Right lobe of liver (tissue), 6 donors: ENCODE results near the gene CIAO3. TPM values are rescaled to one million over a fixed set of nuclear protein-coding genes. Genes with fewer than 3 reads are reported as not detected.

Source experiments
- ATAC-seq, 4 donors: fragments of 200-7000 bp; cut with Tn5 transposase; one replicate each; pipeline ENCODE4 v1.9.1; 2020; ENCODE audit warnings: mild to moderate bottlenecking in 4 of 4, moderate library complexity in 4 of 4
- DNase-seq, 3 donors: peaks; one replicate each; pipeline ENCODE4 v3.0.0-alpha.2; 2020
- H3K27ac ChIP-seq, 3 donors: fragments of 200-600 bp; one replicate each; pipeline ENCODE4 v1.8.0; 2022
- H3K27me3 ChIP-seq, 2 donors: fragments of 200-600 bp; one replicate each; pipeline ENCODE4 v1.8.0; 2022
- H3K36me3 ChIP-seq, 4 donors: fragments of 200-600 bp; sonication (generic) in 1 of 4; one replicate each; pipeline versions ENCODE4 v1.5.1 to v1.8.0; 2017 to 2022; ENCODE audit warnings: control low read depth in 1 of 4
- H3K4me1 ChIP-seq, 4 donors: fragments of 200-600 bp; sonication (generic) in 1 of 4; one replicate each; pipeline versions ENCODE4 v1.5.1 to v1.8.0; 2017 to 2022; ENCODE audit warnings: control low read depth in 1 of 4
- H3K4me3 ChIP-seq, 3 donors: fragments of 200-600 bp; one replicate each; pipeline ENCODE4 v1.8.0; 2022
- H3K9me3 ChIP-seq, 4 donors: fragments of 200-600 bp; sonication (generic) in 1 of 4; one replicate each; pipeline versions ENCODE4 v1.5.1 to v1.8.0; 2017 to 2022; ENCODE audit warnings: control low read depth in 1 of 4
- POLR2A ChIP-seq: fragments of 450-650 bp; IDR thresholded peaks from one replicate; pipeline ENCODE4 v1.6.1; 2017; ENCODE audit warnings: antibody characterized with exemption, mild to moderate bottlenecking
- WGBS: methylation state at CpG from one replicate; pipeline ENCODE4 v1.1.6; 2018; ENCODE audit warnings: low coverage, low lambda C conversion rate; ENCODE audit not compliant: insufficient coverage; ENCODE audit errors: missing lambda C conversion rate; 5-methylcytosine and 5-hydroxymethylcytosine counted together
- intact Hi-C, 2 donors: fragments of 100-400 bp; cut with DNase I; formaldehyde crosslinking; loops; one replicate each; pipeline versions ENCODE4 v1.11.2 to v1.14.1; 2022
- total RNA-seq, 6 experiments: library from RNA; depleted of rRNA in 2 of 6; stranded (reverse); fragments of >200 nt in 2 of 6; fragmentation: NEBNext Ultra II Directional in 3 of 6; extraction: Animal tissue kit (Norgen Biotek cat#: 25700) in 3 of 6; gene quantifications; one replicate each; pipeline versions ENCODE4 v1.1.0 to v1.2.4, GENCODE V29; 2016 to 2023
- TF ChIP-seq, protein P1 (sequence below), 4 donors: fragments of 200-600 bp in 3 of 4; fragments of 450-650 bp in 1 of 4; IDR thresholded peaks; one replicate each; pipeline versions ENCODE4 v1.5.1 to v1.8.0; 2016 to 2022; ENCODE audit warnings: antibody characterized with exemption in 4 of 4, mild to moderate bottlenecking in 2 of 4
- donor health status: DM: no; HTN: yes; CAD: no.
- donor health status: DM: no; HTN: no; CAD: no.
- donor health status: DM: no; HTN: no; CAD: no.
- donor health status: DM: no; HTN: yes; CAD: no.
- donor health status: DM: no; HTN: yes; CAD: no.

The CIAO3 gene
- total RNA-seq, 6 experiments from 2014 or later, result 11.9 to 26.1 (median 17.3) TPM

DNA sequence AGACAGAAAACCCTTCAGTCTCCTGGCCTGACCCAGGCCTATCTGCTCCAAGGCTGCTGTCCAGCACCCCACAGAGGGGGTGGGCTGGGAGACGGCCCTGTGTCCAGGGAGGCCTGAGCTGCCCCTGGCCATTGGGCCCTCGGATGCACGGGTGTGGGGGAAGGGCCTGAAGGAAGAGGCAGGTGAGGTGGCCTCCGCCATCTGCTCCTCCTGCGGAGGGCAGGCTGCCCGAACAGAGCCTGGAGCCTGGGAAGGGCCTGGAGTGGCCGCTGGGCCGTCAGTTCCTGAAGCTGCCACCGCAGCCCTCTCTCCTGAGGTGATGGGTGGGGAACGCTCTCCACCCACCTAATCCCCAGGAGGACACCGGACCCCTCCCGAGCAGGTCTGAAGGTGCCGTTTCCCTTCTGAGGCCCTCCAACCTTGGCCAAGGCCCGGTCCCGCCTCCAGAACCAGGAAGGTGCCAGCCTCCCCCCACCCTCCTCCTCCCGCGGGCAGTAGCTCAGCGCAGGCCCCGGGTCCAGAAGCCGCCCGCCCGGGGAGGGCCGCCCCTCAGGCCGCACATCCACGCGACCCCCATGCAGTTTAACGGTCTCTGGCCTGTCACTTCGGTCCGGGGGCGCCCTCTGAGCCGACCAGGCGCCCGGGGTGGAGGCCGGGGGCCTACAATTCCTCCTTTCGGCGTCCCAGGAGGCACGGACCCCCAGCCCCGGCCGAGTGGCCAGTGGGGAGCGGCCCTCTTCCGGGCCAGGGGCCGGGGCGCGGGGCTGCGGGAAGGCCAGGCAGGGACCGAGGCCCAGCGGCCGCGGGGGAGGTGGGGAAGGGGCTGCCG lies 36.0 kb downstream of the CIAO3 start:
- H3K4me3 ChIP-seq, result no peak overlapping the region
- DNase-seq (no peak), ATAC-seq (no peak)
- H3K27me3 ChIP-seq, result peaks cover 8 to 13% of the 10 kb centered on the region in 2 donors
- H3K36me3 ChIP-seq, result no peaks in the 10 kb centered on the region
- H3K9me3 ChIP-seq, result no peaks in the 10 kb centered on the region
- H3K4me1 ChIP-seq, result no peaks in the 10 kb centered on the region
- TF ChIP-seq, protein P1, sequence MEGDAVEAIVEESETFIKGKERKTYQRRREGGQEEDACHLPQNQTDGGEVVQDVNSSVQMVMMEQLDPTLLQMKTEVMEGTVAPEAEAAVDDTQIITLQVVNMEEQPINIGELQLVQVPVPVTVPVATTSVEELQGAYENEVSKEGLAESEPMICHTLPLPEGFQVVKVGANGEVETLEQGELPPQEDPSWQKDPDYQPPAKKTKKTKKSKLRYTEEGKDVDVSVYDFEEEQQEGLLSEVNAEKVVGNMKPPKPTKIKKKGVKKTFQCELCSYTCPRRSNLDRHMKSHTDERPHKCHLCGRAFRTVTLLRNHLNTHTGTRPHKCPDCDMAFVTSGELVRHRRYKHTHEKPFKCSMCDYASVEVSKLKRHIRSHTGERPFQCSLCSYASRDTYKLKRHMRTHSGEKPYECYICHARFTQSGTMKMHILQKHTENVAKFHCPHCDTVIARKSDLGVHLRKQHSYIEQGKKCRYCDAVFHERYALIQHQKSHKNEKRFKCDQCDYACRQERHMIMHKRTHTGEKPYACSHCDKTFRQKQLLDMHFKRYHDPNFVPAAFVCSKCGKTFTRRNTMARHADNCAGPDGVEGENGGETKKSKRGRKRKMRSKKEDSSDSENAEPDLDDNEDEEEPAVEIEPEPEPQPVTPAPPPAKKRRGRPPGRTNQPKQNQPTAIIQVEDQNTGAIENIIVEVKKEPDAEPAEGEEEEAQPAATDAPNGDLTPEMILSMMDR (IDR thresholded peaks at IDR 0.05), result no peak
- no peak for TF ChIP-seq POLR2A
- intact Hi-C loops, result loop anchor here in 1 of 2 donors (5.0 kb wide), 1 partner anchor 78 kb away; no protein-coding TSS in a partner anchor
- 18% methylated on average over 10 of the region's 50 CpGs for WGBS
- H3K27ac ChIP-seq, result no peak overlapping the region

DNA sequence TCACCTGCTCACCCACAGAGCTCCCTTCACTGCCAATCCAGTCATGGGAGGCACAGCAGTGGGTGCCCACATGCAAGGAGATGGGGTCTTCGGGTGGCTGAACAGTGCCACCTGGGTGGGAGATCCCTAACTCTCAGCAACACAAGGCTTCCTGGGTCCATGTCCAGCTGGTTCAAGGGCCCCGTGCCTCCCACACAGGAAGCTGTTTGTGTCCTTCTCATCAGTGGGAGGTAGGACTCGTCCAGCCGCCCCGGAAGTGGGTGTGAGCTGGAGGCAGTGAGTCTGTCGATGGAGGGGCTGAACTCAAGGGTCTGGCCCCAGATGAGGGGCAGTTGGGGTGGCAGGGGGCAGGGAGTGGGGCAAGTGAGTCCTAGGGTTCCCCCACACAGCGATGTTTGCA lies 36.8 kb downstream of the CIAO3 start:
- H3K36me3 ChIP-seq, result no peaks in the 10 kb centered on the region
- ATAC-seq (no peak), DNase-seq (no peak)
- H3K9me3 ChIP-seq, result no peaks in the 10 kb centered on the region
- no peak overlapping the region for H3K4me3 ChIP-seq
- WGBS, result 45% methylated on average over 6 of the region's 7 CpGs
- peaks cover 8 to 19% of the 10 kb centered on the region in 2 donors for H3K27me3 ChIP-seq
- H3K27ac ChIP-seq, result no peak overlapping the region
- TF ChIP-seq POLR2A, result no peak
- TF ChIP-seq, protein P1 (IDR thresholded peaks at IDR 0.05), result no peak
- no peaks in the 10 kb centered on the region for H3K4me1 ChIP-seq
- intact Hi-C loops, result no loop called here

DNA sequence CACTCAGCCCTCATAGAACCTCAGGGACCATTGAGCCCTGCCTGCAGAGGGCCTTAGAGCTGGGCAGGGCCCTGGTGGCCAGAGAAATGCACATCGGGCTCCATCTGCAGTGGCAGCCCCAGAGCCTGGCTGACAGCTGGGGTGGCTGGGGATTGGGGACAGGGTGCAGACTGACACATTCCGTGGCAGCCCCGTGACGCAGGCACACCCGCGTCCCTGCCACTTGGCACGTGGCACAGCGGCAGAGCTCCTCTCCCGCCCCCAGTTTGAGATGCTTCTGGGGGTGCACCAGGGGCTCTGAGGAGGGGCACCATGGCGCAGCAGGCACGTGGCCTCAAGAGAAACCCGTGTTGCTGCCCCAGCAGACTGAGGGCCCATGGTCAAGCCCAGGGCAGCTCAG lies 37.4 kb downstream of the CIAO3 start:
- ATAC-seq, result no peak
- 0% methylated on average over 1 of the region's 12 CpGs for WGBS
- Histone ChIP-seq H3K27me3 (peaks cover 8 to 20% of the 10 kb centered on the region in 2 donors), H3K27ac (no peak overlapping the region), H3K4me3 (no peak overlapping the region), H3K36me3 (no peaks in the 10 kb centered on the region), H3K4me1 (no peaks in the 10 kb centered on the region), H3K9me3 (no peaks in the 10 kb centered on the region)
- intact Hi-C loops, result no loop called here
- DNase-seq, result no peak
- TF ChIP-seq, protein P1 (IDR thresholded peaks at IDR 0.05), result no peak
- no peak for TF ChIP-seq POLR2A

DNA sequence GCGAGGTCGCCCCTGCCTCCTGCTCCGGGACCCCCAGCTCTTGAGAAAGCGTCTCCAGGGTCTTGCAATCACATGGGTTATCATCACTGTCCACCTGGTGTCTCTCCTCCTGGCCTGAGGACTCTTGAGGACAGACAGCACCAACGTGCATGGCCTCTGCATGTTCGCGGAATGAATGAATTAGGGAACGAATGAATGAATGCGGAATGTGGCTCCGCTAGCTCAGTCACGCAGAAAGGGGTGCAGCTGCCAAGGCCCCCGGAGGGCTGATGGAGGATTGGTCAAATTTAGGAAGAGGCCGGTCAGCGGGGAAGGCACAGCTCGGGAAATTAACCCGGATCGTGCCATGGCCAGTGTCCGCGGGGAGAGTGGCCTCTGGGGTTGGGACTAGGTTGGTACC lies 38.5 kb downstream of the CIAO3 start:
- intact Hi-C loops, result no loop called here
- WGBS, result 62% methylated on average over 17 of the region's 19 CpGs

More for the DNA sequence above, 38.5 kb downstream of the CIAO3 start:
- no peaks in the 10 kb centered on the region for H3K36me3 ChIP-seq
- H3K4me3 ChIP-seq, result no peak overlapping the region
- no peak for ATAC-seq
- H3K27me3 ChIP-seq, result peaks cover 8 to 20% of the 10 kb centered on the region in 2 donors
- H3K9me3 ChIP-seq, result no peaks in the 10 kb centered on the region
- DNase-seq, result no peak
- H3K4me1 ChIP-seq, result no peaks in the 10 kb centered on the region
- H3K27ac ChIP-seq, result no peak overlapping the region
- TF ChIP-seq POLR2A, result no peak
- TF ChIP-seq, protein P1 (IDR thresholded peaks at IDR 0.05), result no peak
